ENCODE results near the gene CFAP99. TPM values are rescaled to one million over a fixed set of nuclear protein-coding genes. Genes with fewer than 3 reads are reported as not detected.

Gene CFAP99
- total RNA-seq, 4 donors from 2014 or later: not detected

- TF ChIP-seq CTCF (IDR thresholded peaks at IDR 0.05 in 4 of 5, conservative IDR thresholded peaks at IDR 0.05 in 1 of 5): no peak
- TF ChIP-seq POLR2A (IDR thresholded peaks at IDR 0.05): no peak
- no peak overlapping the region for H3K4me3 ChIP-seq
- no peaks in the 10 kb centered on the region for H3K36me3 ChIP-seq
- peaks cover 10 to 12% of the 10 kb centered on the region in 2 donors for H3K4me1 ChIP-seq
- no peak for DNase-seq
- H3K27ac ChIP-seq: no peak overlapping the region
- H3K27me3 ChIP-seq: no peaks in the 10 kb centered on the region
- no peaks in the 10 kb centered on the region for H3K9me3 ChIP-seq
- ATAC-seq: no peak
- intact Hi-C loops (cut with DNase I; ENCODE audit: low total_unique reads): no loop called here
- in situ Hi-C loops (cut with MboI; ENCODE audit: low sequenced_read_pairs in 4 of 4): no loop called here
Observed at GRCh38 chr4:2390784-2391421, 27.9 kb upstream of the CFAP99 start.

DNA sequence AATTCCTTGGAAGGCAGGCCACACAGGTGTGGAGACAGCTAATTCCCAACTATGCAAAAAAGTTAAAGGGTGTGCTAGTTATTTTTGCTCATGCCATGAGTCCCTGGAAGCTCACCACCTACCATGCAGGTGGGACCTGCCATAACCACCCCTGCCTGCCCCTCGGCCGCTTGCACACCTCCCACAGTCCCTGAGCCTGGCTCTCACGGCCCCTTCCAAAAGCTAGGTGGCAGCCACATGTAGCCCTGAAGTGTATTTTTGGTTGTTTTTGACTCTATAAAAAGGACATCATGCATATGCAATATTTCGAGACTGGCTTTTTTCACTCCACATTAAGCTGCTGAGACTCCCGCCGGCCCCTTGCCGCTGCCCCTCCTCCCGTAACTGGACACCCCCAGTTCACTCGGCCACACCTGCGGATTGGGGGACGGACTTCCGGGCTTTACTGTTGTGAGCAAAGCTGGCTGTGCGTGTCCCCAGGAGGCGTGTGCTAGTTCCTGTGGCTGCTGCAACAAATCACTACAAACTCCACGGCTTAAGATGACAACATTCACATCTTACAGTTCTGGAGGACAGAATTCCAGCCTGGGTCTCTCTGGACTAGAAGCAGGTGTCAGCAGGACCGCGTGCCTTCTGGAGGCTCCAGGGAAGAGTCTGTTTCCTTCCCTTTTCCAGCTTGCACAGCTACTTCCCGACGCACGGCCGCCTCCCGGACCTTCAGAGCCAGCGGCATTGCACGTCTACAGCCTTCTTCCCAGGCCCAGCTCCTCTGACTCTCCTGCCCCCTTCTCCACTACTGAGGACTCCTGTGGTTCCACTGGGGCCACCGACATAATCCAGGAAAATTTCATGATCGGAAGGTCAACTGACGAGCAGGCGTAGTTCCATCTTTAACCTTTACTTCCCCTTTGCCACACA is 25.1 kb upstream of the CFAP99 start:
- ATAC-seq (no peak), DNase-seq (no peak)
- Histone ChIP-seq H3K27me3 (no peaks in the 10 kb centered on the region), H3K4me1 (peaks cover 10 to 12% of the 10 kb centered on the region in 2 donors), H3K27ac (no peak overlapping the region), H3K4me3 (peak overlapping the region in 1 of 4 donors; percentile 4), H3K36me3 (no peaks in the 10 kb centered on the region), H3K9me3 (no peaks in the 10 kb centered on the region)
- in situ Hi-C loops (cut with MboI; ENCODE audit: low sequenced_read_pairs in 4 of 4): no loop called here
- intact Hi-C loops (cut with DNase I; ENCODE audit: low total_unique reads): no loop called here
- no peak for TF ChIP-seq POLR2A (IDR thresholded peaks at IDR 0.05)
- TF ChIP-seq CTCF (IDR thresholded peaks at IDR 0.05 in 4 of 5, conservative IDR thresholded peaks at IDR 0.05 in 1 of 5): no peak

DNA sequence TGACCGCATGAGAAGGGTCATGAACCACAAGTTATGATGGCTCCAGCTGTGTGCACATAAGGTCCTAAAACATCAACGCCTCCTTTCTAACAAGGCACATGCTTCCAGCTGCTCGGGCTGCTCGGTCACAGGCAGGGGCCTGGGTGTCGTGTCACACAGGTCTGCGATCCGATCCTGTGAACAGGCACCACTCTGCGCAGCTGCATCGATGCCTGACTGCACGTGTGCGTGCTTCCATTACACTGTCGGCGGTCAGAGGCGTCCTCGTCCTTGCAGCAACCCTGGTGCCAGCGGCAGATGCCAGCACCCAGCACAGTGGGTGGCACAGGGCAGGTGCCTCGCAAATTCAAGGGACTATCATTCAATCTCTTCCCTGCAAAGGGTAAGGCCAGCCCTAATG is 24.2 kb upstream of the CFAP99 start:
- no peaks in the 10 kb centered on the region for H3K27me3 ChIP-seq
- TF ChIP-seq CTCF (IDR thresholded peaks at IDR 0.05 in 4 of 5, conservative IDR thresholded peaks at IDR 0.05 in 1 of 5) (no peak), POLR2A (IDR thresholded peaks at IDR 0.05) (no peak)
- intact Hi-C loops (cut with DNase I; ENCODE audit: low total_unique reads): no loop called here
- H3K27ac ChIP-seq: no peak overlapping the region
- ATAC-seq: peak in 1 of 2 donors; percentile 26
- H3K9me3 ChIP-seq: no peaks in the 10 kb centered on the region
- H3K4me1 ChIP-seq: peaks cover 10 to 12% of the 10 kb centered on the region in 2 donors
- in situ Hi-C loops (cut with MboI; ENCODE audit: low sequenced_read_pairs in 4 of 4): no loop called here
- H3K36me3 ChIP-seq: no peaks in the 10 kb centered on the region
- no peak for DNase-seq
- H3K4me3 ChIP-seq: no peak overlapping the region

DNA sequence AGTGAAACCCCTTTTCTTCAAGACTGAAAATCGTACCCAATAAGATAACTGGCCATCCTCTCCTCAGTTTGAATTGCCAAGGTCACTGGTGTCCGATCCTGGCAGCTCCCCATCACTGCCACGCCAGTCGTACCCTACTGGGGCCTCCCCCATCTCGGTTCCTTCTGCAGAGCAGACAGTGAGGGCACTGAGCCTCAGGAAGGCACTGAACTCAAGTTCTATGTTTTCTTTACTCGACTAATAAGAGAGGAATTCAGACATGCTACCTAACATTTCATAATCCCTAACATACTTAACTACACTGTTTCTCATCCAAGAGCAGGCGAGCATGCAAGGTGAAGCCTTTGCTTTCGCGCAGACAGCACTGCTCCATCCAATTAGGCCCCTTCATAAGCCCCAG is 23.7 kb upstream of the CFAP99 start:
- TF ChIP-seq CTCF (IDR thresholded peaks at IDR 0.05 in 4 of 5, conservative IDR thresholded peaks at IDR 0.05 in 1 of 5) (no peak), POLR2A (IDR thresholded peaks at IDR 0.05) (no peak)
- intact Hi-C loops (cut with DNase I; ENCODE audit: low total_unique reads) (no loop called here), in situ Hi-C loops (cut with MboI; ENCODE audit: low sequenced_read_pairs in 4 of 4) (no loop called here)
- no peak overlapping the region for H3K4me3 ChIP-seq
- no peak for DNase-seq
- H3K27me3 ChIP-seq: no peaks in the 10 kb centered on the region
- H3K9me3 ChIP-seq: no peaks in the 10 kb centered on the region
- peaks cover 10 to 12% of the 10 kb centered on the region in 2 donors for H3K4me1 ChIP-seq
- ATAC-seq: no peak
- H3K27ac ChIP-seq: no peak overlapping the region
- H3K36me3 ChIP-seq: no peaks in the 10 kb centered on the region
